MCF 10A (cell line): ENCODE results near the gene CPXM1. TPM values are rescaled to one million over a fixed set of nuclear protein-coding genes. Genes with fewer than 3 reads are reported as not detected.

Source experiments
- BruUV-seq: library from RNA; stranded (reverse); fragments of 400-500 nt; replicated peaks from 2 replicates; lab custom pipeline; 2021; lab: Mats Ljungman, UMichigan
- CTCF ChIA-PET: fragments of 300-600 bp; sonication (Branson Sonifier 250); formaldehyde crosslinking; extraction: SDS; loops from one replicate; lab custom pipeline; 2021; ENCODE audit warnings: antibody characterized with exemption, inconsistent platforms; lab: Yijun Ruan, JAX
- POLR2A ChIA-PET: fragments of 300-600, 350-650 bp; sonication (Branson Sonifier 250); formaldehyde crosslinking; extraction: SDS; loops from one replicate; lab custom pipeline; 2020; ENCODE audit warnings: antibody characterized with exemption, inconsistent platforms; lab: Yijun Ruan, JAX
- DNase-seq: peaks from one replicate; pipeline ENCODE4 v3.0.0-alpha.2; 2018; ENCODE audit not compliant: unreplicated experiment
- H3K27ac Mint-ChIP-seq: one replicate; pipeline ENCODE4 v1.8.0; 2022; ENCODE audit warnings: mild to moderate bottlenecking, low read depth, mixed read lengths; ENCODE audit not compliant: unreplicated experiment
- H3K27me3 Mint-ChIP-seq: one replicate; pipeline ENCODE4 v1.8.0; 2022; ENCODE audit warnings: mixed read lengths; ENCODE audit not compliant: insufficient read depth, unreplicated experiment
- H3K36me3 Mint-ChIP-seq: one replicate; pipeline ENCODE4 v1.8.0; 2022; ENCODE audit warnings: mild to moderate bottlenecking, moderate library complexity, mixed read lengths; ENCODE audit not compliant: insufficient read depth, unreplicated experiment
- H3K4me1 Mint-ChIP-seq: one replicate; pipeline ENCODE4 v1.8.0; 2022; ENCODE audit warnings: mixed read lengths; ENCODE audit not compliant: insufficient read depth, unreplicated experiment
- H3K4me3 Mint-ChIP-seq: one replicate; pipeline ENCODE4 v1.8.0; 2022; ENCODE audit warnings: mild to moderate bottlenecking, moderate library complexity, mixed read lengths; ENCODE audit not compliant: unreplicated experiment
- H3K9me3 Mint-ChIP-seq: one replicate; pipeline ENCODE4 v1.8.0; 2022; ENCODE audit warnings: mixed read lengths; ENCODE audit not compliant: unreplicated experiment
- CTCF ChIP-seq: fragments of 200-600 bp; IDR thresholded peaks from one replicate; pipeline ENCODE4 v1.8.0; 2022; ENCODE audit warnings: antibody characterized with exemption, mild to moderate bottlenecking; ENCODE audit not compliant: unreplicated experiment
- intact Hi-C: fragments of 100-400 bp; cut with micrococcal nuclease; formaldehyde crosslinking; loops from 2 replicates; pipeline ENCODE4 v1.14.1; 2022
- total RNA-seq: library from RNA; stranded (reverse); gene quantifications from 2 replicates; pipeline ENCODE4 v1.2.3, GENCODE V29; 2022

The CPXM1 gene
- total RNA-seq, 1 experiment from 2014 or later, result not detected

DNA sequence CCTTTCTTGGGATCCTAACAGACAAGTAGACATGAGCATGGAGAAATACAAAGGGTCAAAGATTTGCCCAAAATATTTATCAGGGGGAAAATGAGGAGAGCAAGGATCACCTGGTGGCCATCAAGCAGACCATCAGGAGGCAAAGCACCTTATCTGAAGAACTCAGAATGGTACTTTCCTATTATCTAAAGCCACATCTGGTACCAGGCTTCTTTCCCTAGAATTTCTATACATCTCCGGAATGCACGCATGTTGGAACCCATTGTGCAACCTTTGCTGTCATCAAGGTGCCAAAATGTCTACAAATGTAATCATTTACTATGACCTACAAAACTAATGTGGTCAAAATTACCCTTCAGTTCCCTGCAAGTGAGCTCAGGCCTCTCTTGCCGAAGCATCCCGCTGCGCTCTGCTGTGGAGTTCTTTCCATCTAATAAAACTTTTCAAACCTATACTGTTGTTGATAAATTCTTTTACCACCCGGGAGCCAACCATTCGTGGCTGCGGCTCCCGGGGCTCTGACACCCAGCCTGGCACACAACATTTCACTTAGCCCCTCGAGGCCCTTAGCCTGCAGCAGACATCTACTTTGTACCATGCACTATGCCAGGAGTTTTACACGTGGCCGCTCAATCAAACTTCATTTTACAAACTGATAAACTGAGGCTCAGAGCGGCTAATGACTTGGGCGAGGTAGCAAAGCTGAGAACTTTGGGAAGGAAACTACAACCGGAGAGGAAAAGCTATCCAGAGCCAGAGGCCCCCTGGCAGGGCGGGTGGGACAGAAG is 3.8 kb upstream of the CPXM1 start:
- Mint-ChIP-seq H3K4me3 (no peak overlapping the region), H3K36me3 (no peaks in the 10 kb centered on the region), H3K4me1 (peaks cover 5% of the 10 kb centered on the region), H3K27ac (no peak overlapping the region), H3K27me3 (peaks cover 51% of the 10 kb centered on the region), H3K9me3 (no peaks in the 10 kb centered on the region)
- intact Hi-C loops, result no loop called here
- no peak for TF ChIP-seq CTCF
- no peak for DNase-seq
- POLR2A ChIA-PET, result no interaction called here
- no TSS peak for BruUV-seq
- CTCF ChIA-PET, result interaction anchor here (0.6 kb wide), 1 partner anchor 225 kb away, joined by 3 read pairs; no protein-coding TSS in a partner anchor

DNA sequence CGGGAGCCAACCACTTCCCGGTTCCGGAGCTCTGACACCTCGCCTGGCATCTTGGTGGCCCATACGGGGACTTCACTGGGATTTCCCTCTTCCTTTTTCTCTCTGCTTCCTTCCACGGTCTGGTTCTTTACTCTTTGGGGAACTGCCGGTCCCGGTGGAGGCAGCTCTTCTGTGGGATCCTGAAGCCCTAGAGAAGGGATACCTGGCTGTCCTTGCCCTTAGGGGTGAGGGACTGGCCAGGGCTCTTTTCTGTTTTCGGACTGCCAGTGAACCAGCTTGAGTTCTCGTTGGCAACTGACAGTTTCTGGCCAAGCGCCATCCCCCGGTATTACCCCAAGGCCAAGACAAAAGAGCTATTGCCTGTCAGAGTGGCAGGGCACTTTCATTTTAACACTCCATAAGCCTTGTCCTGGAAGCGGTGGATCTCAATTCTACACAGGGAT is 880 bp upstream of the CPXM1 start:
- intact Hi-C loops, result no loop called here
- Mint-ChIP-seq H3K4me1 (peaks cover 5% of the 10 kb centered on the region), H3K27ac (no peak overlapping the region), H3K27me3 (peaks cover 55% of the 10 kb centered on the region), H3K9me3 (no peaks in the 10 kb centered on the region), H3K4me3 (no peak overlapping the region), H3K36me3 (no peaks in the 10 kb centered on the region)
- TF ChIP-seq CTCF, result no peak
- no peak for DNase-seq
- ChIA-PET POLR2A (no interaction called here), CTCF (no interaction called here)
- no TSS peak for BruUV-seq

GRCh38 chr20:2799688-2800520 is 523 bp downstream of the CPXM1 start:
- Mint-ChIP-seq H3K27ac (no peak overlapping the region), H3K27me3 (peaks cover 46% of the 10 kb centered on the region), H3K4me3 (no peak overlapping the region), H3K9me3 (no peaks in the 10 kb centered on the region), H3K36me3 (no peaks in the 10 kb centered on the region), H3K4me1 (peaks cover 5% of the 10 kb centered on the region)
- POLR2A ChIA-PET, result no interaction called here
- intact Hi-C loops, result no loop called here
- no peak for DNase-seq
- CTCF ChIA-PET, result interaction anchor here (0.5 kb wide), 1 partner anchor 450 kb away, joined by 3 read pairs; no protein-coding TSS in a partner anchor
- TF ChIP-seq CTCF, result no peak
- no TSS peak for BruUV-seq

DNA sequence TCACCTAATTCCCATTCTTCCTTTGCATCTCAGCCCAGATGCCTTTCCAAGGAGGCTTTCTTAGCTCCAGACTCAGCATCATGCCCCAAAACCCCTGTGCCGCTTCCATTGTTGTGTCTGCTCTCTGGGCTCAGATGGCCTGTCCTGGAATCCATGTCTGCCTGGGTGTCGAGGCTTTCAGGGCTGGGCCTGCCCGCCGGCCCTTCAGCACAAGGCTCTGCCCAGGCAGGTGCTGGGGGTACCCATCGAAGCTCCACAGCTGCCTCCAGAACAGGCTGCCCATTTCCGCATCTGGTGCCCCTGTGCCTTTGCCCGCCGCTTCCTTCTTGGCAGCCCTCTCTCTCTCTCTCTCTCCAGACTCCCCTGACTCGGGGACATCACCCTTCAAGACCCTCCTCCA is 1.2 kb downstream of the CPXM1 start:
- Mint-ChIP-seq H3K27ac (no peak overlapping the region), H3K4me3 (no peak overlapping the region), H3K27me3 (peaks cover 52% of the 10 kb centered on the region), H3K4me1 (peaks cover 5% of the 10 kb centered on the region), H3K36me3 (no peaks in the 10 kb centered on the region), H3K9me3 (no peaks in the 10 kb centered on the region)
- no peak for TF ChIP-seq CTCF
- intact Hi-C loops, result no loop called here
- BruUV-seq, result no TSS peak
- POLR2A ChIA-PET, result no interaction called here
- DNase-seq, result no peak
- CTCF ChIA-PET, result no interaction called here
